ENCODE measurements around the gene LRRC8C. TPM values are rescaled to one million over a fixed set of nuclear protein-coding genes. Genes with fewer than 3 reads are reported as not detected.

Gene LRRC8C
- total and polyA plus RNA-seq, 2 of the 8 experiments (the other 6 are each of a cell fraction or from before 2014, with no cell fraction given) = 1.1 to 2.1 TPM

DNA sequence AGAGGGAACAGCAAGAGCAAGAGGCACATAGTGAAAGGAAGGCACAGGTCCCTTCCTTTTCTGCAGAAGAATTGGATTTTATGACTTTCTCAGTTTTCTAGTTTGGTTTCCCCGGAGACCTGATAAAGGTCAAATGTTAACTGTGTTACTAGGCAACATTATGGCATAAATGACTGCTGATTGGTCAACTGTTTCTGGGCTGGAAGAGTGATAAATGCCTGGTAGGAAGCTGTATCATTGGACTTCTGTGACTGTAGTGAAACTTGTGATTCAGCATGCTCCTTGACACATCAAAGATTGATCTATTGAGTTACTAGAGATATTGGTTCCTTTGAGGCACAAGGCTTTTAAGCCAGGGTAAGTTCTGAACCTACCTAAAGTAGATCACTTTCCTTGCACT is 55.7 kb downstream of the LRRC8C start (continued):
- no peak for TF ChIP-seq CHD1 (IDR thresholded peaks at IDR 0.05; ENCODE audit: low read depth, low read length)
- no peak for TF ChIP-seq KDM5A (IDR thresholded peaks at IDR 0.05; ENCODE audit: low read length)

Data from H1 (cell line).